H9 (cell line): ENCODE measurements around the gene CC2D2A. TPM values are rescaled to one million over a fixed set of nuclear protein-coding genes. Genes with fewer than 3 reads are reported as not detected.

Source experiments
- DNase-seq: peaks from one replicate; pipeline ENCODE4 v3.0.0-alpha.2; 2017
- H2AFZ ChIP-seq: one replicate; pipeline ENCODE4 v1.6.1; 2013; ENCODE audit warnings: mild to moderate bottlenecking, low read length, control low read depth, moderate library complexity
- H2AK5ac ChIP-seq: 2 replicates; pipeline ENCODE4 v1.6.1; 2013; ENCODE audit warnings: low read length, control low read depth, mixed read lengths; ENCODE audit not compliant: insufficient read length
- H2BK120ac ChIP-seq: one replicate; pipeline ENCODE4 v1.6.1; 2013; ENCODE audit warnings: low read depth, mild to moderate bottlenecking, low read length, control low read depth, inconsistent platforms; ENCODE audit not compliant: poor library complexity, severe bottlenecking
- H2BK12ac ChIP-seq: 2 replicates; pipeline ENCODE4 v1.6.1; 2013; ENCODE audit warnings: low read length, control low read depth, mixed read lengths, low read depth; ENCODE audit not compliant: insufficient read length
- H2BK15ac ChIP-seq: 2 replicates; pipeline ENCODE4 v1.6.1; 2013; ENCODE audit warnings: low read depth, low read length, control low read depth
- H2BK20ac ChIP-seq: one replicate; pipeline ENCODE4 v1.6.1; 2013; ENCODE audit warnings: low read depth, mild to moderate bottlenecking, low read length, control low read depth, inconsistent platforms; ENCODE audit not compliant: poor library complexity, severe bottlenecking
- H2BK5ac ChIP-seq: 2 replicates; pipeline ENCODE4 v1.6.1; 2013; ENCODE audit warnings: low read length, control low read depth, mixed read lengths; ENCODE audit not compliant: insufficient read length
- H3K14ac ChIP-seq: 2 replicates; pipeline ENCODE4 v1.6.1; 2013; ENCODE audit warnings: low read length, control low read depth; ENCODE audit not compliant: insufficient read depth
- H3K18ac ChIP-seq: 2 replicates; pipeline ENCODE4 v1.6.1; 2013; ENCODE audit warnings: low read depth, mild to moderate bottlenecking, mixed read lengths, low read length, control low read depth; ENCODE audit not compliant: insufficient read length
- H3K23ac ChIP-seq: 2 replicates; pipeline ENCODE4 v1.6.1; 2013; ENCODE audit warnings: low read length, control low read depth, mixed read lengths, low read depth; ENCODE audit not compliant: insufficient read length
- H3K23me2 ChIP-seq: 2 replicates; pipeline ENCODE4 v1.6.1; 2013; ENCODE audit warnings: low read depth, mild to moderate bottlenecking, mixed read lengths, low read length, control low read depth; ENCODE audit not compliant: insufficient read length, poor library complexity, severe bottlenecking
- H3K27ac ChIP-seq: 2 replicates; pipeline ENCODE4 v1.5.1; 2013; ENCODE audit warnings: low read length, control low read depth, mixed read lengths, low read depth; ENCODE audit not compliant: insufficient read length
- H3K27me3 ChIP-seq: 2 replicates; pipeline ENCODE4 v1.6.1; 2013; ENCODE audit warnings: low read length, control low read depth, inconsistent platforms; ENCODE audit not compliant: insufficient read depth
- H3K4ac ChIP-seq: 2 replicates; pipeline ENCODE4 v1.6.1; 2013; ENCODE audit warnings: low read depth, mild to moderate bottlenecking, control low read depth, inconsistent platforms, low read length, moderate library complexity
- H3K4me1 ChIP-seq: 2 replicates; pipeline ENCODE4 v1.6.1; 2013; ENCODE audit warnings: low read length, control low read depth, inconsistent platforms; ENCODE audit not compliant: insufficient read depth
- H3K4me2 ChIP-seq: 2 replicates; pipeline ENCODE4 v1.6.1; 2013; ENCODE audit warnings: low read length, control low read depth, mixed read lengths; ENCODE audit not compliant: insufficient read length, insufficient read depth
- H3K56ac ChIP-seq: 2 replicates; pipeline ENCODE4 v1.6.1; 2013; ENCODE audit warnings: low read depth, mild to moderate bottlenecking, mixed read lengths, low read length, control low read depth; ENCODE audit not compliant: insufficient read length
- H3K79me1 ChIP-seq: 2 replicates; pipeline ENCODE4 v1.6.1; 2013; ENCODE audit warnings: low read depth, mild to moderate bottlenecking, moderate library complexity, low read length, control low read depth, inconsistent platforms; ENCODE audit not compliant: insufficient read depth, poor library complexity, severe bottlenecking
- H3K79me2 ChIP-seq: 2 replicates; pipeline ENCODE4 v1.6.1; 2013; ENCODE audit warnings: low read length, control low read depth, inconsistent platforms; ENCODE audit not compliant: insufficient read depth
- H3K9ac ChIP-seq: 2 replicates; pipeline ENCODE4 v1.6.1; 2013; ENCODE audit warnings: low read length, control low read depth, mixed read lengths; ENCODE audit not compliant: insufficient read length; ENCODE audit errors: extremely low read depth
- H3K9me3 ChIP-seq: one replicate; pipeline ENCODE4 v1.6.1; 2013; ENCODE audit warnings: low read depth, low read length, inconsistent platforms; ENCODE audit not compliant: control insufficient read depth
- H3T11ph ChIP-seq: one replicate; pipeline ENCODE4 v1.6.1; 2013; ENCODE audit warnings: mild to moderate bottlenecking, low read length, control low read depth, inconsistent platforms
- H4K20me1 ChIP-seq: one replicate; pipeline ENCODE4 v1.6.1; 2013; ENCODE audit not compliant: control insufficient read depth, insufficient read length, insufficient read depth
- H4K5ac ChIP-seq: 2 replicates; pipeline ENCODE4 v1.6.1; 2013; ENCODE audit warnings: low read depth, mild to moderate bottlenecking, mixed read lengths, low read length, control low read depth; ENCODE audit not compliant: insufficient read length
- H4K8ac ChIP-seq: replicated peaks from 2 replicates; pipeline ENCODE4 v1.6.1; 2013; ENCODE audit warnings: low read length, control low read depth, mixed read lengths, low read depth; ENCODE audit not compliant: insufficient read length
- H4K91ac ChIP-seq: 2 replicates; pipeline ENCODE4 v1.6.1; 2013; ENCODE audit warnings: low read depth, mild to moderate bottlenecking, moderate library complexity, mixed read lengths, low read length, control low read depth; ENCODE audit not compliant: insufficient read length
- H3K27ac Mint-ChIP-seq, 3 experiments: 2 replicates in 2 of 3; 3 replicates in 1 of 3; pipeline ENCODE4 v1.8.0; 2020 to 2021; ENCODE audit warnings: mixed read lengths in 3 of 3, mild to moderate bottlenecking in 1 of 3, moderate library complexity in 1 of 3
- H3K27me3 Mint-ChIP-seq: 2 replicates; pipeline ENCODE4 v1.8.0; 2021; ENCODE audit warnings: low read depth, mild to moderate bottlenecking, moderate library complexity, mixed read lengths
- H3K36me3 Mint-ChIP-seq, 3 experiments: 2 replicates in 2 of 3; 3 replicates in 1 of 3; pipeline ENCODE4 v1.8.0; 2020 to 2021; ENCODE audit warnings: low read depth in 3 of 3, mixed read lengths in 3 of 3; ENCODE audit not compliant: insufficient read depth in 1 of 3
- H3K4me1 Mint-ChIP-seq, 2 experiments: 2 replicates each; pipeline ENCODE4 v1.8.0; 2020; ENCODE audit warnings: mixed read lengths in 2 of 2
- H3K4me3 Mint-ChIP-seq, 2 experiments: 2 replicates in 1 of 2; 3 replicates in 1 of 2; pipeline ENCODE4 v1.8.0; 2020 to 2021; ENCODE audit warnings: mild to moderate bottlenecking in 2 of 2, mixed read lengths in 2 of 2, moderate library complexity in 1 of 2
- H3K9me3 Mint-ChIP-seq, 2 experiments: 2 replicates in 1 of 2; 3 replicates in 1 of 2; pipeline ENCODE4 v1.8.0; 2020; ENCODE audit warnings: mild to moderate bottlenecking in 2 of 2, mixed read lengths in 2 of 2, moderate library complexity in 1 of 2
- WGBS: extraction: QIAGEN DNeasy Blood & Tissue Kit; methylation state at CpG from one replicate; pipeline ENCODE4 v1.1.7; 2013; ENCODE audit warnings: missing lambda C conversion rate, low lambda C conversion rate, mixed read lengths; ENCODE audit not compliant: insufficient read length; ENCODE audit errors: extremely low coverage; 5-methylcytosine and 5-hydroxymethylcytosine counted together
- total RNA-seq: library from RNA; stranded (reverse); gene quantifications from 2 replicates; pipeline ENCODE4 v1.2.1, GENCODE V29; 2021
- TF ChIP-seq, protein P1 (sequence below): fragments of 200-600 bp; sonication (generic); conservative IDR thresholded peaks from 3 replicates; pipeline ENCODE4 v1.8.0; 2021; ENCODE audit warnings: antibody characterized with exemption, mild to moderate bottlenecking

The CC2D2A gene
- total RNA-seq, 1 experiment from 2014 or later = 10.4 TPM

DNA sequence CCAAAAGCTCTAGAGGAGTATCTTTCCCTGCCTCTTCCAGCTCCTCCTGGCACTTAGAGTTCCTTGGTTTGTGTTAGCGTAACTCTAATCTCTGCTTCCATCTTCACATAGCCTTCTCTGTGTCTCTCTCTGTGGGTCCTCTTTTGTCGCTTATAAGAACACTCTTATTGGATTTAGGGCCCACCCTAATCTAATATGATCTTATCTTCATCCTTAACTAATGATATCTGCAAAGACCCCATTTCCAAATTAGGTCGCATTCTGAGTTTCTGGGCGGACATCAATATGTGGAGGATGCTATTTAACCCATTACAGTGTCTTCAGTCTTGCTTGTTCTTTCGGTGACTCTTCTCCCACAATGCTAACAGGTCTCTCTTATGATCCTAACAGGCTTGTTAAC, 72.3 kb downstream of the CC2D2A start:
- no peaks in the 10 kb centered on the region for H3K79me1 ChIP-seq
- H3K4me3 Mint-ChIP-seq = no peak overlapping the region
- H4K91ac ChIP-seq = no peak overlapping the region
- no peak overlapping the region for H2BK5ac ChIP-seq
- no peak overlapping the region for H4K8ac ChIP-seq
- no peak overlapping the region for H3K4ac ChIP-seq
- H3K27ac Mint-ChIP-seq = peak overlapping the region in 2 of 3 experiments; percentile 1 to 8; a peak in 1 of 7 replicates
- no peak overlapping the region for H3K9ac ChIP-seq
- no peaks in the 10 kb centered on the region for H3K79me2 ChIP-seq
- no peak overlapping the region for H3K4me2 ChIP-seq
- no peaks in the 10 kb centered on the region for H3K23me2 ChIP-seq
- H4K5ac ChIP-seq = no peak overlapping the region
- peaks cover 34 to 37% of the 10 kb centered on the region in 2 experiments for H3K4me1 Mint-ChIP-seq
- H3K36me3 Mint-ChIP-seq = peaks cover 0 to 15% (median 2%) of the 10 kb centered on the region in 3 experiments; a peak in 4 of 7 replicates
- no peaks in the 10 kb centered on the region for H4K20me1 ChIP-seq
- no peaks in the 10 kb centered on the region for H3K27me3 ChIP-seq
- H3K18ac ChIP-seq = no peak overlapping the region
- no CpG with 5 or more reads among the region's 5 CpGs for WGBS
- H3K4me1 ChIP-seq = peaks cover 4% of the 10 kb centered on the region; the same call in 1 of the 2 replicates
- H2BK12ac ChIP-seq = no peak overlapping the region
- H2AK5ac ChIP-seq = no peak overlapping the region
- H3K56ac ChIP-seq = no peak overlapping the region
- H3K23ac ChIP-seq = no peak overlapping the region
- DNase-seq = no peak
- H3K27ac ChIP-seq = no peak overlapping the region
- no peak overlapping the region for H2BK120ac ChIP-seq
- TF ChIP-seq, protein P1, sequence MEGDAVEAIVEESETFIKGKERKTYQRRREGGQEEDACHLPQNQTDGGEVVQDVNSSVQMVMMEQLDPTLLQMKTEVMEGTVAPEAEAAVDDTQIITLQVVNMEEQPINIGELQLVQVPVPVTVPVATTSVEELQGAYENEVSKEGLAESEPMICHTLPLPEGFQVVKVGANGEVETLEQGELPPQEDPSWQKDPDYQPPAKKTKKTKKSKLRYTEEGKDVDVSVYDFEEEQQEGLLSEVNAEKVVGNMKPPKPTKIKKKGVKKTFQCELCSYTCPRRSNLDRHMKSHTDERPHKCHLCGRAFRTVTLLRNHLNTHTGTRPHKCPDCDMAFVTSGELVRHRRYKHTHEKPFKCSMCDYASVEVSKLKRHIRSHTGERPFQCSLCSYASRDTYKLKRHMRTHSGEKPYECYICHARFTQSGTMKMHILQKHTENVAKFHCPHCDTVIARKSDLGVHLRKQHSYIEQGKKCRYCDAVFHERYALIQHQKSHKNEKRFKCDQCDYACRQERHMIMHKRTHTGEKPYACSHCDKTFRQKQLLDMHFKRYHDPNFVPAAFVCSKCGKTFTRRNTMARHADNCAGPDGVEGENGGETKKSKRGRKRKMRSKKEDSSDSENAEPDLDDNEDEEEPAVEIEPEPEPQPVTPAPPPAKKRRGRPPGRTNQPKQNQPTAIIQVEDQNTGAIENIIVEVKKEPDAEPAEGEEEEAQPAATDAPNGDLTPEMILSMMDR = no peak
- no peak overlapping the region for H3K14ac ChIP-seq
- H2BK20ac ChIP-seq = no peak overlapping the region
- H3K27me3 Mint-ChIP-seq = no peaks in the 10 kb centered on the region
- H2AFZ ChIP-seq = no peak overlapping the region
- no peak overlapping the region for H3T11ph ChIP-seq
- no peak overlapping the region for H2BK15ac ChIP-seq
- H3K9me3 Mint-ChIP-seq = no peaks in the 10 kb centered on the region
- H3K9me3 ChIP-seq = no peaks in the 10 kb centered on the region
